Stimulated activated CD4-positive, alpha-beta T cell treated with anti-CD3 and anti-CD28 coated beads, Interleukin-1b, Interleukin-23, amount 100 ng/mL, for 24 hours (primary cell): ENCODE measurements around the gene TTC24.
"Not testable (repeated sequence)": the region's sequence is repeated elsewhere in the genome, so short reads cannot be mapped to it uniquely, and the experiment has no call there.

Source experiments
- DNase-seq, 4 experiments: peaks; one replicate each; pipeline ENCODE4 v3.0.0-alpha.2; 2020; ENCODE audit warnings: low read depth in 4 of 4, low spot score in 1 of 4

The TTC24 gene

GRCh38 chr1:156579472-156579871, at the start of gene TTC24:
Gene TTC24, plus strand, starts transcription at chr1:156579723. Its CDS starts 1,642 bp downstream, at chr1:156581365.
- no peak for DNase-seq

DNA sequence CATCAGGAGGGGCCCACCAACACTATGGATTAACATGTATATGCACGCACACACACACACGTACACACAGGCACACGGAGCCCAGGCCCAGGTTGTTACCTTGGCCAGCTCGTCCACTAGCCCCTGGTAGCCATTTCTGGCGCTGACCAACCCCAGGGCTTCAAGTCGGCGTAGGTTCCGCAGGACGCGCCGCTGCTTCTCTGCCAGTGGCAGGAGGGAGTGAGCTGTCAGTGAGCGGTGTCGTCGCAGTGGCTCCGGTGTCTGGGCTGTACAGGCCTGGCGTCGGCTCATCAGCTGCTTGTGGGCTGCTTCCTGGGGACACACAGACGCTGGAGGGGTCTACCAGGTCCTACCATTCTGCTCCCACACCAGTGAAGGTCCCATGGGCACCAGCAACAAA, 49.5 kb upstream of the TTC24 start:
- no peak for DNase-seq

DNA sequence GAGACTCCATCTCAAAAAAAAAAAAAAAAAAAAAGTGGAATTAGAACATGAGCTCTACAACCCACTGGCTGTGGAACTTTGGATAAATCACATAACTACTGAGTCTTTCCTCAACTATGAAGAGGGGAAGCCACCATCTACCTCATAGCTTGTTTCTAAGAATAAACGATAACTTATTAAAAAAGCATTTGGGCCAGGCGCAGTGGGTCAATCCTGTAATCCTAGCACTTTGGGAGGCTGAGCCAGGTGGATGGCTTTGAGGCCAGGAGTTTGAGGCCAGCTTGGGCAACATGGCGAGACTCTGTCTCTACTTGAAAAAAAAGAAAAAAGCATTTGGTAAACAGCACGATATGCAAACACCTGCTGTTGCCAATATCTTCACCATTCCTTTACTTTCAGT, 47.1 kb upstream of the TTC24 start:
- DNase-seq, result no peak

- no peak for DNase-seq
Measured at GRCh38 chr1:156533568-156534220, 45.8 kb upstream of the TTC24 start.

GRCh38 chr1:156534424-156535060, 45.0 kb upstream of the TTC24 start:
- no peak for DNase-seq

DNA sequence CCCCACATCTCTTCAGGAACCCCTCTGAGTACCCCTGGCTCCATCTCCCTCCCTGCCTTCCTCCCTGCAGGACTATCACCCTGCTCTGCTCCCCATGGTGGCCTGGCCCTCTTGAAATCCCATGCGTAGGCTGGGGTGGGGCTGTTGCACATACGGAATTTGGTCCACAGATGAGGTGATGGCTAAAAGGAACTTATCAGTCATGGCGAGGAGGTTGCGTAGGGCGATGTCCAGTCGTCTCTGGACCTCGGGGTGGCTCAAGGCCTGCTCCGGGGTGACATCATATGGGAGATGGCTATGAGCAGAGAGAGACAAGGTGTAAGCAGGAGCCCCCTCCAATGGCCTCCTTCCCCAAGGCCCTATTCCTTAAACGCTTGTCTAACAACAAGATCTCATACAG, 42.5 kb upstream of the TTC24 start:
- no peak for DNase-seq

- DNase-seq, result no peak
Measured at GRCh38 chr1:156538711-156539440, 40.6 kb upstream of the TTC24 start.

- no peak for DNase-seq
Measured at GRCh38 chr1:156539818-156540355, 39.6 kb upstream of the TTC24 start.

DNA sequence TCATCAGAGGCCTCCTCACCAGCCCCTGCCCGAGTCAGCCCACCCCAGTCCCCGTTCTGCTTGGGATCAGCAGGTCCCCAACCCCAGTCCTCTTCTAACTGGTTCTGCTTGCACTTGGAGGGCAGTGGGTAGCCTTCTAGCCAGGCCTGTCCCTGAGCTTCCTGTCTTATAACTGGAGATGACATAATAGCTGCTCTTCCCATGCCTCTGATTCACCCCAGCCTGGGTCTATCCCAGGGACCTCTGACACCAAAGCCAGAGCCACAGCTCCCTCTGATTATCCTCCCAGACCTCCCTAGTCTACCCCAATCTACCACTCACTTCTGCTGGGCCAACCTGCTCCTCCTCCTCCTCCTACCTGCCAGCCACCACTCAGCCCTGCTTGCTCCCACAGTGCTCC, 38.6 kb upstream of the TTC24 start:
- DNase-seq, result no peak

DNA sequence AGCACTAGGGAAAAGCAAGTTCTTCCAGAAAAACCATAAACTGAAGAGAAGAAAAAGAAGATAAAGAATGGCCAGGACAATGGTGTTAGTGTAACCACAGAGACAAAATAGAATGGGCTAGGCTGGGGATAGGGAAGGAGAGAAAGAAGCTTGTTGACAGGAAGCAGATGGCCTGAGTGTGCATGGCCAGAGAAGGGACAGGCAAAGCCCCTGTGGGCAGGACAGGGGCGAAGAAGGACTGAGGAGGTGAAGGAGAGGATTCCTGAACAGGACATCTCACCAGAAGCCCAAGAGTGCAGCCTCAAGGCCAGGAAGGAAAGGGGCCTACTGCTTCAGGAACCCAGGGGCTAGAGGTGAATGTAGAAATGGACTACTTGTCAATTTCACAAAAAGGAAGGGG, 36.5 kb upstream of the TTC24 start:
- DNase-seq, result no peak

DNA sequence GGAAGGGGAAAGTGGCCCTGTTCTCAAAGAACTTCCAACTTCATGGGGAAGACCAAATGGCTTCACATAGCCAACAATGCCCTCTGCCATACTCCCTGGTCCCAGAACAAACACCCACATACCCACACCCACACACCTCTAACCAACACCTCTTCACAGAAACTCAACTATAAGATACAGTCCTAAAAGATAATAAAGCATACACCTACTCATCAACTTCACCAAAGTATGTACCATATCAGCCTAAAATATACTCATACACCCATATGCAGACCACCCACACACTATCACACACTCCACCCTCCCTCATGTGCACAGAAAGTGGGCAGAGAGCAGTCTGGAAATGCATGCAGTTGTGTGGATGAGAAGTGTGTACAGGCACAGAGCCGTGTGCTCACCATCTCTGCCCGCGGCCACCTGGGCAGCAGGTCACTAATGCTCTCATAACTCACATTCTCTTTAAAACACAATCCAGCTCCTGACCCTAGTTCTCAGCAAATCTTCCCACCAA, 34.9 kb upstream of the TTC24 start:
- no peak for DNase-seq

GRCh38 chr1:156546267-156546666, 33.3 kb upstream of the TTC24 start:
- DNase-seq, result no peak

DNA sequence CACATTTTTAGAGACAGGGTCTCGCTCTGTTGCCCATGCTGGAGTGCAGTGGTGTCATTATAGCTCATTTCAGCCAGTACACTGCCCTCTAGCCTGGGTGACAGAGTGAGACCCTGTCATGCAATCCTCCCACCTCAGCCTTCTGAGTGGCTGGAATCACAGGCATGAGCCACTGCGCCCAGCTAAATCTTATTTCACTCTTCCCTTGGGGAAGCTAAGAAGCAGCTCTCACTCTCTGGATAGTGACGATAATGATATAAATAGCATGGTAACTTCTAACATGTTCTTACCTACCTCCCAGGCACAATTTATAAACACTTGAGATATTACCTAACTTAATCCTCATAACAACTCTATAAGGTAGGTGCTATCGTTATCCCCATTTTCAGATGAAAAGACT, 32.1 kb upstream of the TTC24 start:
- DNase-seq, result no peak

DNA sequence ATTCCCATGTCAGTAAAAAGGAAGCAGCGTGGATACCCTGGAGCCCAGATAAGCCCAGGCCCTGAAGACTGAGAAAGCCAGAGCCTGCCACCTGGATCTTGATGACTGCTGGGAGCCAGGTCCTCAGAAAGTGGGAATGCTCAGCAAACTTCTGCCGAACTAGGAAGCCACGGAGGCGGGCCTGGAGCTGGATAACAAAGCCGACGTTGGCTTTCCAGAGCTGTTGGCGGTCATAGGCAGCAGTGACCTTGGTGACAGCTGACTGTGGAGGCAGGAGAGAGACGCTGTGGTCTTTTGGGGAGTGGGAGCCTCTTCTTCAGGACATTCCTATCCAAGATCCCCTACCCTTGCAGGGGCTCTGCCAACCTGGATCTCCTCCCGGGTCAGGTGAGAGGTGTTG, 31.5 kb upstream of the TTC24 start:
- no peak for DNase-seq

DNA sequence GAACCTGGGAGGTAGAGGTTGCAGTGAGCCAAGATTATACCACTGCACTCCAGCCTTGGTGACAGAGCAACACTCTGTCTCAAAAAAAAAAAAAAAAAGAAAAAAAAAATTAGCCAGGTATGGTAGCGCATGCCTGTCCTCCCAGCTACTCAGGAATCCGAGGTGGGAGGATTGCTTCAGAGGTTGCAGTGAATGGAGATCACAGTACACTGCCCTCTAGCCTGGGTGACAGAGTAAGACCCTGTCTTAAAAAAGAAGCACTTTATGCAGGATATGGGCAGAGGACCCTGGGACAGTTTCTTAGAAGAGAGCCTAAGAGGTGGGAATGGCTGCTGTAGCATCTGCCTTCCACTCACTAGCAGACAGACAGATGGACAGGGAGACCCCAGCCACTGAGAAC, 30.1 kb upstream of the TTC24 start:
- DNase-seq, result no peak

DNA sequence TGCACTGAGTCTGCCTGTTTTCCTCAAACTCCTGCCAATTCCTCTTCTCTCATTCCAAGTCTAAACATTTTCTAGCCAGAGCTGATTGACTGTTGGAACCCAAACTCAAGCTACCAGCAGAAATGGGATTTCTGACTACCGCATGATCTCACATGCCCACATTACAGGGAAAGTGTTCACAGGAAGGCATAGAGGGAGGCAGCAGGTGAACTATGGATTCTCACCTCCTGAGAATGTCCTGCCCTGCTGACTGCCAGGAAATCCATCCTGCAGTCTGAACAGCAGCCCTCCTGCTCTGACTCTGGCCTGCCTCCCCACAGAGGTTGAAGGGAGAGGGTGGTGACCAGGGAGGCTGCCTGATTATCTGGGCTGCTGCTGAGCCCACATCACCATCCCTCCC, 29.7 kb upstream of the TTC24 start:
- DNase-seq, result no peak

DNA sequence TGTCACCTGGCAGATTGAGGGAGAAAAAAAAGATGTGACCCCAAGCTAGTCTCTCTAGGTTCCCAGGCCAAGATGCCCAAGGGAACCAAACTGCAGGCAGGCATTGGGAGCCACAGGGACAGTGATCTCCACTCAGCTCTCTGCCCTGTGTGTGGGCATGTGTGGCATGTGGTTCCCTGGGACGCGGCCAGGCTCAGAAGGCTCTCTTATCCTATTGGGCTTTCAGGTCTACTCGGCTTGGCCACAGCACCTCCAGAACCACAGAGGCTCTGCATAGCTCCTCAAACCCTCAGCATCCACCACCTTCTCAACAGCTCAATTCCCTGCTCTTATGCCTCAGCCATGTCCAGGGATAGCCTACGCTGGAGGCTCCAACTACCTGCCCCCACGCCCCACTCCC, 29.2 kb upstream of the TTC24 start:
- no peak for DNase-seq

GRCh38 chr1:156551066-156551643, 28.4 kb upstream of the TTC24 start:
- no peak for DNase-seq

- DNase-seq, result no peak
Measured at GRCh38 chr1:156551869-156552268, 27.7 kb upstream of the TTC24 start.

DNA sequence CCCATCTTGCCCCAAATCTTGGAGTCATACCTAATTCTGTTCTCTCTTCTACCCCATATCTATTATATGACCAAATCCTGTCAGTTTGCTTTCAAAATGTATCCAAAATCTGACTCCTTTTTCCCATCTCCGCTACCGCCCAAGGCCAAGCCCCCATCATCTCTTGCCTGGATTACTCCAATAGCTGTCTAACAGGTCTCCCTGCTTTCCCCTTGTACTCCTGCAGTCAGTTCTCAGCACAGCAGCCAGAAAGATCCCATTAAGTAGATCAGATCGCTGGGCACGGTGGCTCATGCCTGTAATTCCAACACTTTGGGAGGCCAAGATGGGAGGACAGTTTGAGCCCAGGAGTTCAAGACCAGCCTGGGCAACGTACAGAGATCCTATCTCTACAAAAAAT, 27.0 kb upstream of the TTC24 start:
- no peak for DNase-seq

DNA sequence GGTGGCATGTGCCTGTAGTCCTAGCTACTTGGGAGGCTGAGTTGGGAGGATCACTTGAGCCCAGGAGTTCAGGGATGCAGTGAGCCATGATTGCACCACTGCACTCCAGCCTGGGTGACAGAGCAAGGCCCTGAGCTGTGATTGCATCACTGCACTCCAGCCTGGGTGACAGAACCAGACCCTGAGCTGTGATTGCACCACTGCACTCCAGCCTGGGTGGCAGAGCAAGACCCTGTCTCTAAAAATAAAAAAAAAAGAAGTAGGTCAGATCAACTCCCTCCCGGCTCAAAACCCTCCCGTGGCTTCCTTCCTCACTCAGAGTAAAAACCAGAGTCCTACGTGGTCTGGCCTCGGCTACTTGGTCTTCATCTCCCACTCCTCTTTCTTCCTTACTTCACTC, 26.6 kb upstream of the TTC24 start:
- DNase-seq, result not testable (repeated sequence)
